SK-N-SH treated with all-trans-retinoic acid at 6 μM for 48 hours (cell line): ENCODE data around the gene EBP.

ENCODE experiments used
- ATAC-seq: fragments of 200-7000 bp; cut with Tn5 transposase; 3 replicates; pipeline ENCODE4 v1.9.1; 2020; ENCODE audit warnings: mild to moderate bottlenecking, moderate library complexity
- ARNTL ChIP-seq: fragments of 450-650 bp; formaldehyde crosslinking; IDR thresholded peaks from 2 replicates; pipeline ENCODE4 v1.5.0; 2020; ENCODE audit warnings: low read depth, mild to moderate bottlenecking, moderate library complexity, borderline replicate concordance
- BACH2 ChIP-seq: fragments of 250-450 bp; sonication (Bioruptor Pico); IDR thresholded peaks from 2 replicates; pipeline ENCODE4 v1.9.0; 2021; ENCODE audit warnings: mild to moderate bottlenecking, borderline replicate concordance
- CREB5 ChIP-seq: fragments of 250-450 bp; sonication (Bioruptor Pico); IDR thresholded peaks from 2 replicates; pipeline ENCODE4 v1.5.1; 2020; ENCODE audit warnings: low read depth, mild to moderate bottlenecking, moderate library complexity
- CSDC2 ChIP-seq: fragments of 250-450 bp; sonication (Bioruptor Pico); IDR thresholded peaks from 2 replicates; pipeline ENCODE4 v1.5.0; 2020; ENCODE audit warnings: mild to moderate bottlenecking, moderate library complexity
- CSRNP3 ChIP-seq: fragments of 250-450 bp; sonication (Bioruptor Pico); IDR thresholded peaks from 2 replicates; pipeline ENCODE4 v1.5.1; 2021; ENCODE audit warnings: mild to moderate bottlenecking, moderate library complexity
- ESRRG ChIP-seq: fragments of 250-450 bp; sonication (Bioruptor Pico); IDR thresholded peaks from 2 replicates; pipeline ENCODE4 v1.6.1; 2021; ENCODE audit warnings: mild to moderate bottlenecking
- GLIS3 ChIP-seq: fragments of 250-450 bp; sonication (Bioruptor Pico); IDR thresholded peaks from 2 replicates; pipeline ENCODE4 v1.5.0; 2020; ENCODE audit warnings: mild to moderate bottlenecking, moderate library complexity
- ISL1 ChIP-seq: fragments of 250-450 bp; sonication (Bioruptor Pico); IDR thresholded peaks from 2 replicates; pipeline ENCODE4 v2.1.2; 2022; ENCODE audit warnings: mild to moderate bottlenecking, moderate library complexity
- OSR1 ChIP-seq: fragments of 250-450 bp; sonication (Bioruptor Pico); IDR thresholded peaks from 2 replicates; pipeline ENCODE4 v1.8.0; 2022; ENCODE audit warnings: moderate library complexity, mild to moderate bottlenecking, inconsistent platforms
- PATZ1 ChIP-seq: fragments of 250-450 bp; sonication (Bioruptor Pico); IDR thresholded peaks from 2 replicates; pipeline ENCODE4 v1.8.0; 2020; ENCODE audit warnings: mild to moderate bottlenecking, moderate library complexity, borderline replicate concordance
- POU6F1 ChIP-seq: fragments of 250-450 bp; sonication (Bioruptor Pico); IDR thresholded peaks from 2 replicates; pipeline ENCODE4 v1.8.0; 2021; ENCODE audit warnings: low read depth, mild to moderate bottlenecking, moderate library complexity, borderline replicate concordance
- PPARA ChIP-seq: fragments of 250-450 bp; sonication (Bioruptor Pico); IDR thresholded peaks from 2 replicates; pipeline ENCODE4 v1.5.0; 2020; ENCODE audit warnings: mild to moderate bottlenecking, borderline replicate concordance
- RARB ChIP-seq: fragments of 250-450 bp; sonication (Bioruptor Pico); IDR thresholded peaks from 2 replicates; pipeline ENCODE4 v1.8.0; 2021; ENCODE audit warnings: mild to moderate bottlenecking, moderate library complexity
- SNAI2 ChIP-seq: fragments of 250-450 bp; sonication (Bioruptor Pico); IDR thresholded peaks from 2 replicates; pipeline ENCODE4 v1.5.0; 2020; ENCODE audit warnings: mild to moderate bottlenecking, moderate library complexity
- TCF4 ChIP-seq: fragments of 250-450 bp; sonication (Bioruptor Pico); IDR thresholded peaks from 2 replicates; pipeline ENCODE4 v1.8.0; 2021; ENCODE audit warnings: mild to moderate bottlenecking, moderate library complexity, borderline replicate concordance
- TOX ChIP-seq: fragments of 250-450 bp; sonication (Bioruptor Pico); IDR thresholded peaks from 2 replicates; pipeline ENCODE4 v1.8.0; 2021; ENCODE audit warnings: mild to moderate bottlenecking, moderate library complexity, borderline replicate concordance
- TSHZ2 ChIP-seq: fragments of 250-450 bp; sonication (Bioruptor Pico); IDR thresholded peaks from 2 replicates; pipeline ENCODE4 v1.5.0; 2020; ENCODE audit warnings: mild to moderate bottlenecking, moderate library complexity
- ZC3H10 ChIP-seq: fragments of 250-450 bp; sonication (Bioruptor Pico); IDR thresholded peaks from 2 replicates; pipeline ENCODE4 v1.5.1; 2021; ENCODE audit warnings: mild to moderate bottlenecking, moderate library complexity
- ZNF70 ChIP-seq: fragments of 450-650 bp; formaldehyde crosslinking; IDR thresholded peaks from 2 replicates; pipeline ENCODE4 v1.5.0; 2020; ENCODE audit warnings: mild to moderate bottlenecking, moderate library complexity

The EBP gene

GRCh38 chrX:48505481-48505880 is 16.1 kb upstream of the EBP start (continued):
- TF ChIP-seq POU6F1 (CRISPR knock-in tag) (no peak), ISL1 (CRISPR knock-in tag) (no peak)

- no peak for ATAC-seq
- no peak for TF ChIP-seq TOX (CRISPR knock-in tag)
- TF ChIP-seq PATZ1 (CRISPR knock-in tag): no peak
- no peak for TF ChIP-seq OSR1 (CRISPR knock-in tag)
- TF ChIP-seq BACH2: no peak
- TF ChIP-seq TCF4 (CRISPR knock-in tag): no peak
- TF ChIP-seq ESRRG (CRISPR knock-in tag): no peak
- no peak for TF ChIP-seq CREB5 (CRISPR knock-in tag)
- no peak for TF ChIP-seq ZC3H10
- no peak for TF ChIP-seq ZNF70 (CRISPR knock-in tag)
- no peak for TF ChIP-seq TSHZ2 (CRISPR knock-in tag)
- TF ChIP-seq ISL1 (CRISPR knock-in tag): no peak
- TF ChIP-seq CSRNP3 (CRISPR knock-in tag): no peak
- TF ChIP-seq SNAI2: no peak
- no peak for TF ChIP-seq PPARA (CRISPR knock-in tag)
- TF ChIP-seq GLIS3 (CRISPR knock-in tag): no peak
- no peak for TF ChIP-seq ARNTL (CRISPR knock-in tag)
- TF ChIP-seq, all 23 proteins: peak for 0
Measured at GRCh38 chrX:48507246-48507645, 14.4 kb upstream of the EBP start.

- no peak for TF ChIP-seq PATZ1 (CRISPR knock-in tag)
- TF ChIP-seq RARB: no peak
- TF ChIP-seq CSDC2: no peak
- TF ChIP-seq ESRRG (CRISPR knock-in tag): no peak
- no peak for TF ChIP-seq TSHZ2 (CRISPR knock-in tag)
- TF ChIP-seq CREB5 (CRISPR knock-in tag): no peak
- no peak for TF ChIP-seq BACH2
- TF ChIP-seq TCF4 (CRISPR knock-in tag): no peak
- TF ChIP-seq OSR1 (CRISPR knock-in tag): no peak
- peak; percentile 95 for ATAC-seq
Measured at GRCh38 chrX:48508400-48509244, 13.0 kb upstream of the EBP start, which contains the start of gene PORCN. Gene PORCN (plus strand): TSS chrX:48508992. CDS start chrX:48509821, 829 bp downstream.
